ENCODE results near the gene RNF32.
A peak's percentile ranks its signal among the peaks of the same experiment; 100 is the strongest.
"Not testable (repeated sequence)": the region's sequence is repeated elsewhere in the genome, so short reads cannot be mapped to it uniquely, and the experiment has no call there.

Gene RNF32

DNA sequence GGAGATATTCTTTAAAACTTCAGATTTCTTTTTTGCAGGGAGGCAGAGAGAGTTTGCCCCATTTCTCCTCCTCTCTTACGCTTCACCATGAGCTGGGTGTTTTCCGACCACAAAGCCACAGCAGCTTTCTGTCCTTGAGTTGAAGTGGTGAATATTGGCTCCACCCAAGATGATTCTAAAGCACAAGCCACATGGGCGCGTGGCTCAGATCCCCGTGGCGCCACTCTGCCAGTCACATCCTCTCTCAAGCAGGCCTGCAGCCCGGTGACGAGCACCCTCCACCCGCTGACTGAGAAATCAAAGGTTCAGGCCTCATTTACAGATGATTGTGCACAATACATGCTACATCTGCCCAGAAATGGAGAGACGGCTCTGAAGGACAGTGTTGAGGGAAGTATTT, 27.6 kb upstream of the RNF32 start:
- DNase-seq: no peak

DNA sequence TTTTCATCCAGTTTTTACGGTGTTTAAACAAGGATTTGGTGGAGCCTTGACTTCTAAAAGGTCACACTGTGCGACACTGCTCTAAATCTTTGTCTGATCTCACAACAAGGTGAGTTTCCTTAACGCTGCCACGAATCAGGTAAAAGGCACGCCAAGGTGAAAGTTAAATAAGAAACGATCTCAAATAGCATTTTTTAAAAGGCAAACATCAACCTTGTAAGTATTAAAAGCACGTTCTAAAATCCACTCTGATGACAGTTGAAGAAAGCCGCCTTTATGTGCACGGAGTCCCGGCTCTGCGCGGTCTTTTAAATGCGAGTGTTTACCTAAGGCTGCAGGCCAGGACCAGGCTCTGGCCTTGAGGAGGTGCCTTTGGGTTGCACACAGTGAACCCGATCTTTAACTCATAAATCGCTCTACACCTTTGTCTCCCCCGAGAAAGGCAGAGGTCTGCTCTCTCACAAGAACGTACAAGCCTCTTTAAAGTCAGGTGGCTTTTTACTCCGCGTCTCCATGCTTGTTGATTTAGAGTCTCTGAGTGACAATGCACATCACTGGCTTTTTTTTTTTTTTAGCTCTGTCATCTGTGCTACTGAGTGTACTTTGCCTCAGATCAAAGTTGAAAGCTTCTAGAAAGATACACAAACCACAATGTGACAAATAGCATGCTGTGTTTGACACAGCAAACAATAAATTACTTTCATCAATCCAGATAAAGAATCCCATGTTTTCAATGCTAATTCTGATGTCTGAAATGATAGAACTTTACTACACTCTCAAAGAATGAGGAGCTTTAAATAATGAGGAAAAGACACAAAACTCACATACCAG, 25.9 kb upstream of the RNF32 start:
- no peak for DNase-seq

DNA sequence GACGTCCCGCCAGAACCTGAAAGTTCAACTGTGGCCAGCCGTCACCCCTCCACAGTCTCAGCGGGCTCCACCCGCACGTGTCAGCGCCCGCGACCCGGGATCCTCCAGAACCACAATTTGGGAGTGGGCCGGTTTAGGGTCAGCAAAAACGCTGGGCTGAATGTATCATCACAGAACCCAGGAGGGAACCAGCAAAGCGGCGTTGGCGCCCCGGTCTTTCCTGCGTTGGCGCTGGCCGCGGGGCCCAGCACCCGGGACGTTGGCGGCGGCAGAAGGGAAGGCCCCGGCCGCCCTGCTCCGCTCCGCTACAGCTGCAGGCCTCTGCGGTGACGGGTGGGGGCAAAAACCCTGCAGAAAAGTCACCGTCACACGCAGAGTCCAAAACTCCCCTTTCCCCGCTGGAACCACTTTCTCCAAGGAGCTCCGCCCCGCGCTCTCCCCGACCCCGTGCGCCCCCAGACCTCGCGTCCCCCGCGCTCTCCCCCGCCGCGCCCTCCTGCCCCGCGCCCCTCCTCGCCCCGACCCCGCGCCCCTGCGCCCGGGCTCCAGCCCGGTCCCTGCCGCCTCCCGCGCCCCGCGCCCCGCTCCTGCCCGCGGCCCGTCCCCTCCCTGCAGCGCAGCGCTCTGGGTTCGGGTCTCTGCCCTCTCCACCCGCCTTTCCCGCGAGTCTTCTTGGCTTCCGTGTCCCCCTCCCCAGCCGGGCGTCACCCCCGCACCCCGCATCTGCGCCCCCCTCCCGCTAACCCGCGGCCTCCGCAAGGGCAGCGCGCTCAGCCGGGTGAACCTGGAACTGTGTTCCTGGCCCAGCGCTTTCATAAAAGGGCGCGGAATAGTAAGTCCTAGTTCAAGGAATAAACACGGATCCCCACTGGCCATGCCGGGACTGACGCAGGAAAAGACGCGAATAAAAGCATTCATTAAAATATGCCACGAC, 24.0 kb upstream of the RNF32 start:
- peak in 3 of 58 donors; percentile 11 to 21 (median 13) for DNase-seq

DNA sequence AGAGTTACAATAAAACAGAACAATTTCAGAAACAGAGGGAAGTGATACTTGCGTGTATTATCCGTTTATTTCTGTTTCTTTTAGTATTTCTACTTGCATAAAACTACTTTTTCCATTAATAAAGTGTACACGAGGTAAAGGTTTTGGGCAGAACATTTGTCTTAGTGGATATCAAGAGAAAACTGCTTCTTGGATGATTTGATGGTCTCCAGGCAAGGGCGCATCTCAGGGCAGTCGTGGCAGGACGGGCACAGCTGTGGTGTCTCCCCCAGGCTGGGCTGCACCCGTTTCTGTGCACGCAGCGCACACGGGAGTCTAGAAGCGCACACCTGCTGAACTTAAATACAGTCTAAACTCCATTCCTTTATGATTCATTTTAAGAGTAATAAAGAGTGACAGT, 23.4 kb upstream of the RNF32 start:
- DNase-seq: no peak

DNA sequence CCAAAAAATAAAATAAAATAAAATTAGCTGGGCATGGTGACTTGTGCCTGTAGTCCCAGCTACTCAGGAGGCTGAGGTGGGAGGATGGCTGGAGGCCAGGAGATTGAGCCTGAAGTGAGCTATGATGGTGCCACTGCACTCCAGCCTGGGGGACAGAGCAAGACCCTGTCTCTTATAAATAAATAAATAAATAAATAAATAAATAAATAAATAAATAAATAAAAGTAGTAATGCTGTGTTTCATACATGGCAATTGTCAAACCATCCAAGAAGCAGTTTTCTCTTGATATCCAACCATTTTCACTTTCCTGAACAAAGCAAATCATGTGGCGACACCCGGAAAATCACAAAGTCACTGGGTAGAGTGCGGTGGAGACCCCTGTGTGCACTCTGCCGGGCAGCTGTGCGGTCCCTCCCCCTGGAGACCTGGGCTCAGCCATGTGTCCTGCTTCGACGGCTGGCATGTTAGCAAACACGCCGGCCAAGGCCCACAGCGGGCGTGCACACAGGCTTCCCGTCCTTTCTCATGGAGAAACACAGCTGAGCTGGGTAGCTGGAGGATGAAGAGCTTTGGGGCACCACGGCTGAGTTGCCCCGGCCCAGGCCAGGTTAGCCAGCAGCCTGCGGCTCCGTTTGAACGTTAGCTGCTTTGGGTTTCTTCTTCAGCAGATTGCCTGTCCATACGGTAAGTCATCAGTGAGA, 22.3 kb upstream of the RNF32 start:
- DNase-seq: no peak

DNA sequence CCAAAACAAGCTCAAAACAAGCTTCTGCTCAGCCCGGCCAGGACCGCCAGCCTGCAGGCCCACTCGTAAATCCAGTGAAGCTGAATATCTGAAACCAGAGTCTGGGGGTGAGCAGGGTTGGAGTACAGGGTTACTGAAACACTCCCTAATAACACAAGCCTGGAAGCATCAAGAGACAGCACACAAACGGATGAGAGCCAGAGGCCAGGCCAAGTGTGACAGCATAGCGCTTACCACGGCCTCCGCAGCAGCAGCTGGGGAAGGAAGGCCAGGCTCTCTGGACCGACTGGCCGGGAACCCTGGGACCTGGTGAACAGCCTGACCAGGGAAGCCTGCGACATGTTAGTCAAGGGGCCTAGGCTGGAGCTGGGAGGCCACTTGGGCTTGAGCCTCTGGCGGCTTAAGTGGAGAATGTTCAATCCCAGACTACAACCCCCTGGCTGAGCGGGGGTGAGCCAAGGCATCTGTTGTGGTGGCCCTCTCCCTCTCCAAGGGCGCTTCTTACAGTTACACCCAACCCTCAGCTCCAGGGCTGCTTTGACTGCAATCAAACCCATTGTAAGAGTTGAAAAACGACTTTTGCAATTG, 21.7 kb upstream of the RNF32 start:
- DNase-seq: no peak

DNA sequence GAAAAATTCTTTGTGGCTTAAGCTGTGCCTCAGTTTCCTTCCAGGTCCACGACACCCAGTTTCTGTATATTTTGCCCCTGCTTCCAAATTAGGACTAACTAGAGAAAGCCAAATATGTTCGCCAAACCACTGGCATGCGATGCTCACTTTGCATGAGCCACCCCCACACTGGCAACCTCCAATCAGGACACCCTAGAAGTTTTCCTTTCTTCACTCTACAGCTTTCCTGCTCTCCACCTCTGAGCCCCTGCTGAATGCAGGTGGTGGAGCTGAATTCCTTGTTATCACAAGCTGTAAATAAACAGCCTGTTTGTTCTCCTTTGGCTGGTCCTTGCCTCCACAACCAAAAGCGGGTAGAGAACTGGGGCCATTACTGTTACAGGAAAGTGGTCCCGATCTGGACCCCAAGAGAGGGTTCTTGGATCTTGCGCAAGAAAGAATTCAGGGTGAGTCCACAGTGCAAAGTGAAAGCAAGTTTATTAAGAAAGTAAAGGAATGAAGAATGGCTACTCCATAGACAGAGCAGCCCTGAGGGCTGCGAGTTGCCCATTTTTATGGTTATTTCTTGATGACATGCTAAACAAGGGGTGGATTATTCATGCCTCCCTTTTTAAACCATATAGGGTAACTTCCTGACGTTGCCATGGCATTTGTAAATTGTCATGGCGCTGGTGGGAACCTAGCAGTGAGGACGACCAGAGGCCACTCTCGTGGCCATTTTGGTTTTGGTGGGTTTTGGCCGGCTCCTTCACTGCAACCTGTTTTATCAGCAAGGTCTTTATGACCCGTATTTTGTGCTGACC, 20.9 kb upstream of the RNF32 start:
- not testable (repeated sequence) for DNase-seq

DNA sequence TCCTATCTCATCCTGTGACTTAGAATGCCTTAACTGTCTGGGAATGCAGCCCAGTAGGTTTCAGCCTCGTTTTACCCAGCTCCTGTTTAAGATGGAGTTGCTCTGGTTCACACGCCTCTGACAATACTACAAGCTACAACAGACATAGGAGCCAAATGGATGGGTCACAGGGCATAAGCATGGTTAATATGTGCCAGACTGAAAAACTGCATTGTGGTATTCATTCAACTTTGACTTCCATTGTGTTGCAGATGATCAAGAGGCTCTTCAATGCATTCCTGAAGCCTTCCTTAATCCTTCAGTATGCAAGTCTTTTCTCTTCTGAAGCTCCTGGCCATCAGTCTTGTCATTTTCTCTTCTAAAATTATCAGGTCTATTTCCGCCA, 20.3 kb upstream of the RNF32 start:
- DNase-seq: no peak

DNA sequence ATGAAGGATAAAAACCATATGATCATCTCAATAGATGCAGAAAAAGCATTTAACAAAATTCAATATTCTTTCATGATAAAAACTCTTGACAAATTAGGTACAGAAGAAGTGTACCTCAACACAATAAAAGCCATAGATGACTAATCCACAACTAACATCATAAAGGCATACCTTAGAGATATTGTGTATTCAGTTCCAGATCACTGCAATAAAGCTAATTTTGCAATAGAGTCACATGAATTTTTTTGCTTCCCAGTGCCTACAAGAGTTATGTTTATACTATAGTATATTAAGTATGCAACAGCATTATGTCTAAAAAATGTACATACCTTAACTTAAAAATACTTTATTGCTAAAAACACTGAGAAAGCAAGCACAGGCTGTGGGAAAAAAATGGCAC, 18.9 kb upstream of the RNF32 start:
- no peak for DNase-seq

DNA sequence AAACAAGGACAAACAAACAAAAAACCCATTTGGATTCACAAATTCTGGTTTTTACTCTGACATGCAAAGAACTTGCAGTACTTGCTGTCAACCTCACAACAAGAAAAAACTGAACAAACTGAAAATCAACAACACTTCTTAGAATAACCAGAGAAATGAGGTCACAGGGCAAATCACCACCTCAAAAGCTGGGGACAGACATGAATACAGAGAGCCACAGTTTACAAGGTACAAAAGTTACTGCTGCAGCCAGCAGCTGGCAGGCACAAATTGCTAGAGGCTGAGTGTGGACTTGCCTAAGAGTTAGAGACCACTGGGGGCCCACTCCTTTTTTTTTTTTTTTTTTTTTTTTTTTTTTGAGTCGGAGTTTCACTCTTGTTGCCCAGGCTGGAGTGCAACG, 15.0 kb upstream of the RNF32 start:
- DNase-seq: peak in 4 of 58 donors; percentile 12 to 45 (median 26)

DNA sequence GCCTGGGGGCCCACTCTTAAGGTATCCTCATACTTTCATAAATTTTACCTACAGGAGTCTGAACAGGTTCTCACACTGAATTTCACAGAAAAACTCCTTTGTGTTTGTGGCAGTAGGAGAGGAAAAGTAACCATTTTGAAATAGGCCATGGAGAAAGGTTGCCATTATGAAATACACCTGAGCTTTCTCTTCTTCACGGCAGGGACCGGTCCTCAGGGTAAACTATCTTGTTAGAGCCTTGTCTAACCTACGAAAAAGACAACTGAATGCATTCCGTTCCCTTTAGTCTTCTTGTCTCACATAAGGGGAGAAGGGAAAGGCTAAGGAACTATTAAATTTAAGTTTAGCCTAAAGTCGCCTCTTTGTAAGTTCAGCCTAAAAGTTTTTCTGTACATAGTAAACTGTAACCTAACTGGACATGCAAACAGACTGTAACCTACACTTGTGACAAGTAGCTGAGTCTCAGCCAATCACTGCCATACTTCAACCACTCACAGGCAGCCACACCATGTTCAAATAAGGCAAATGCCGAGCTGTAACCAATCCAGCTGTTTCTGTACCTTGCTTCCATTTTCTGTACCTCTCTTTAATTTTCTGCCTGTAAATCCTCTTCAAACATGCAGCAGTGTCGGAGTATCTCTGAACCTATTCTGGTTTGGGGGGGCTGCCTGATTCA, 14.2 kb upstream of the RNF32 start:
- DNase-seq: no peak

DNA sequence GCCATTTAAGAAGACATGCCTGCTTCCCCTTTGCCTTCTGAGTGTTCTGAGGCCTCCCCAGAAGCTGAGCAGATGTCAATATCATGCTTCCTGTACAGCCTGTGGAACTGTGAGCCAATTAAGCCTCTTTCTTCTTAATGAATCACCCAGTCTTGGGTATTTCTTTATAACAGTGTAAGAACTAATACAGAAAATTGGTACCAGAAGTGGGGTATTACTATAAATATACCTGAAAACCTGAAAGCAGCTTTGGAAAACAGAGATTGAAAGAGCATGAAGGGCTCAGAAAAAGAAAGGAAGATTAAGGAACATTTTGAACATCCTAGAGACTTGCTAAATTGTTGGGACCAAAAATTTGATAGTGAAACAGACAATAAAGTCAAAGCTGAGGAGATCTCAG, 12.0 kb upstream of the RNF32 start:
- no peak for DNase-seq

DNA sequence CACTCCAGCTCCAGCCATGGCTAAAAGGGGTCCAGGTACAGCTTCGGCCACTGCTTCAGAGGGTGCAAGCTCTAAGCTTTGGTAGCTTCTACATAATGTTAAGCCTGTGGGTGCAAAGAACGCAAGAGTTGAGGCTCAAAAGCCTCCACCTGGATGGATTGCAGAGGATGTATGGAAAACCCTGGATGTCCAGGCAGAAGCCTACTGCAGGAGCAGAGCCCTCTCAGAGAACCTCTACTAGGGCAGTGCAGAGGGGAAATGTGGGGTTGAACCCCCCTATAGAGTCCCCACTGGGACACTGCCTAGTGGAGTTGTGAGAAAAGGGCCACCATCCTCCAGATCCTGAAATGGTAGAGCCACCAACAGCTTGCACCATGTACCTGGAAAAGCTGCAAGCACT, 10.7 kb upstream of the RNF32 start:
- no peak for DNase-seq

DNA sequence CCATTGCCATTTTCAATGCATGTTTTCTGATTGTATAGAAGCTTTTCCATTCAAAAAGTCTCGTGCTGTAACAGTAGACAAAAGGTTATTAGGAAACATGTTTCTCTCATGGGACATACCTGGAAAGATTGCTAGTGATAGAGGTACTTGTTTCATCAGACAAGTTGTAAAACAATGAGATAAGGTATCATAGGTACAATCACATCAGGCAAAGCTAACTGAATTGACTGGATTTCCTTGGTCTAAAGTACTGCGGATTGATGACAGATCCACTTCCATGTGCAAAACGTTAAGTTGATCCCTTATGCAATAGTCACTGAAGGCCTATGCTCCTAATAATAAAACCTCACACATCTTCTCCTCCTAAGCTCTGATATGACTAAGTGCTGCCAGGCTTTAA, 6.5 kb upstream of the RNF32 start:
- no peak for DNase-seq

DNA sequence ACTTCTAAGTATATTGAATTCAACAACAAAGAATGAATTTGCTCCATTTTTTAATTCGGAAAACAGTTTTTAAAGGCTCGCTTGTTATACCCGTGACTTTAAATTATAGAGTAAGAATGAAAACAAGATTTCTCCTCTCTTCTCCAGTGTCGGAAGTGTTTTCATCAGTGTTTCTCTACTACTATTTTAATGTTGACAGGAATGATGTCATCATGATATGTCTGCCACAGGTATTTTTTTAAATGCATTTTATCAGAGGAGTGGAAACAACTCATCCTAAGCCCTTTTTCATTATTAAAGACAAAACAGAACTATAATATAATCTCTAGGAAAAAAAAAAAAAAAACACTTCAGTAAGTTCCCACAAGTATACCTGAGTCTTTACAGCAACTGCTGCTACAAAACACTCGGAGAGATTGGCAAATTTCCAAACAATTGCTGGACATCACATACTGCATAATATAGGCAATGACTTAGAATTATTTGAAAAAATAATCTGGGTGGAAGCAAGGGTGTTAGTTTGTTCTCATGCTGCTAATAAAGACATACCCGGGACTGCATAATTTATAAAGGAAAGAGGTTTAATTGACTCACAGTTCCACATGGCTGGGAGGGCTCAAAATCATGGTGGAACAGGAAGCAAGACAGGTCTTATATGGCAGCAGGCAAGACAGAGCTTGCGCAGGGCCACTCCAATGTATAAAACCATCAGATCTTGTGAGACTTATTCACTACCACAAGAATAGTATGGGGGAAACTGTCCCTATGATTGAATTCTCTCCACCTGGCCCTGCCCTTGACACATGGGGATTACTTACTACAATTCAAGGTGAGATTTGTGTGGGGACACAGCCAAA, 4.8 kb upstream of the RNF32 start:
- no peak for DNase-seq

DNA sequence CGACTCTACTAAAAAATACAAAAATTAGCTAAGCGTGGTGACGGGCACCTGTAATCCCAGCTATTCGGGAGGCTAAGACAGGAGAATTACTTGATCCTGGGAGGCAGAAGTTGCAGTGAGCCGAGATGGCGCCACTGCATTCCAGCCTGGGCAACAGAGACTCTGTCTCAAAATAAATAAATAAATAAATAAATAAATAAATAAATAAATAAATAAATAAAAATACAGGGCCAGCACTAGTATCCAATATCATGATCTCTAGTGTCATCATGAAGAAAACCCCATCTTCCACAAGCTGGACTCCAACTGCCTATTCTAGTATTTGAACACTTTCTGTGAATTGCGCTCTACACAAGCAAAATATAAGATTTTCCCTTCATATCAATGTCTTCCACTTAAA, 3.5 kb upstream of the RNF32 start:
- not testable (repeated sequence) for DNase-seq

DNA sequence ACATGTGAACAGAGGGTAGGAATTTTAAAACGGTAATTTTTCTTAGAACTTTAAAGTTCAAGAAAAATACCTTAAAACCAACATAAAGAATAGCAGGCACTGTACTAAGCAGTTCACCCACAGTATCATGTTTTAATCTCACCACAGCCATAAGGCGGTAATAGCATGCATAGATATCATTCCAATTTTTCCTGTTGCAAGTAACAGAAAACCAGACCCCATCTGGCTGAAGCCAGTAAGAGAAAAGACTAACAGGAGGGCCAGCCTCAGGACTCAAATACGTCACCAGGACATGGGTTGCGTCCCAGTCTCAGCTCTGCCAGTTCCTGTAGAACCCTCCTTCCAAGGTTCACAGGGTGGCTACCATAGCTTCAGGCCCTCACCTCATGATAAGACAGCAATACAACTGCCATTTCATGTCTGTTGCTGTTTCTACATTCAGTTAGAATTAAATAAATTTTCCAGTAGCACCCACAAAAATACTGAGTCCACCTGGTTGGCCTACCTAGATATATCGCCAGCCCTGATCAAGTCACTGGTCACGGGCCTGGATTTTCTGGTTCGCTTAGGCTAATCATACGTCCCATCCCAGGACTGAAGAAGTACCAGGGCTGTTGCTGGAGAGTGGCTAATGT, 2.0 kb upstream of the RNF32 start:
- no peak for DNase-seq

All from anterior cingulate cortex (tissue), 58 donors.